ENCODE results near the gene CARD11.

Gene CARD11

DNA sequence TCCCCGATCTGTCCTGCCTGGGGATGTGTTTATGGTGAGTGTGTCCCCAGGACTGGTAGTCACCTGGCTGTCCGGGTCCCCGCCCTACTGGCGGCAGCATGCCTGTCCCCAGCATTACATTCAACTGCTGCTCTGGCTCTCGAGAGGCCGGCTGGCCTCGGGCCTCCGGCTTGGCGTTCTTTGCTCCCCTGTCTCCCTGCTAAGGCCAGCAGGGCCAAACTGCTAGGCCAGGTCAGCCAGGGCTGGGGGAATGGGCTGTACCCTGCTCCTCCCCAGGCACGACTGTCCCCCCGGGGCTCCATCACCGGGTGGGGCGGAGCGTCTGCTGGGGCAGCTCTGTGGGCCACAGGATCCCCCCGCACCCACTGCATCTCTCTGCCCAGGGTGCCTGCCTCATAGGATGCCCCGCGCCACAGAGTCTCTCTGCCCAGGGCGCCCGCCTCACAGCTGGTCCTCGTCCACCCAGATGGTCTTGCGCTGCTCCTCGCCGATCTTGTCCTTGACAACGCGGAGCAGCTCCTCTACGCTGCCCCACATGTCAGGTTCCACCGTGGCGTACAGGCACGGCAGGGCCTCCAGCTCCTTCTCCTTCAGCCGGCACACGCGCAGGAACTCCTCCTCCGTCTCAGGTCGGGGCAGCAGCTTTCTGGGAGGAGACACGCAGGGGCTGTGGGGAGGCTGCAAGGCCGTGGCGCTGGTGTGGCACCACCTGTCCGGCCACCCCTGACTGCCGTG is 137.3 kb downstream of the CARD11 start:
- no peak for DNase-seq (ENCODE audit: low read depth in 2 of 2)

- no peak for DNase-seq (ENCODE audit: low read depth in 2 of 2)
Measured at GRCh38 chr7:2905500-2905899, 138.2 kb downstream of the CARD11 start.

DNA sequence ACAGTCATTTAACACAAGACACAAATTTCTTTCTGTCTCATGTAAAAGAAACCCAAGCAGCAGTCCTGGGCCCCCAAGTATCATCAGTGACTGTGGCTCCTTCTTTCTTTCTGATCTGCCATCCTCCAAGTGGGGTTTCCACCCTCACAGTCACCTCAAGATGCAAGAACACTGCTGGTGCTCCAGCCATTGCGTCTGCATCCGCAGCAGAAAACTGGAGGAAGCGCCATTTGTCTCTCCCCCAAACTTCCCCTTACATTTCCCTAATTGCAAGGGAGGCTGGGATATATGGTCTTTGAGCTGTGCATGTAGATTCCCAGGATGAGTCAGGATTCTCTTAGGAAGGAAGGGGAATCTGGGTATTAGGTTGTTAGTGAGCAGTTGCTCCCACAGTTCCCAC is 138.6 kb downstream of the CARD11 start:
- DNase-seq (ENCODE audit: low read depth in 2 of 2), result no peak

- DNase-seq (ENCODE audit: low read depth in 2 of 2), result no peak
Measured at GRCh38 chr7:2904202-2904601, 139.5 kb downstream of the CARD11 start.

GRCh38 chr7:2903682-2904162 is 139.9 kb downstream of the CARD11 start:
- DNase-seq (ENCODE audit: low read depth in 2 of 2), result no peak

GRCh38 chr7:2897023-2897422 is 146.6 kb downstream of the CARD11 start:
- no peak for DNase-seq (ENCODE audit: low read depth in 2 of 2)

DNA sequence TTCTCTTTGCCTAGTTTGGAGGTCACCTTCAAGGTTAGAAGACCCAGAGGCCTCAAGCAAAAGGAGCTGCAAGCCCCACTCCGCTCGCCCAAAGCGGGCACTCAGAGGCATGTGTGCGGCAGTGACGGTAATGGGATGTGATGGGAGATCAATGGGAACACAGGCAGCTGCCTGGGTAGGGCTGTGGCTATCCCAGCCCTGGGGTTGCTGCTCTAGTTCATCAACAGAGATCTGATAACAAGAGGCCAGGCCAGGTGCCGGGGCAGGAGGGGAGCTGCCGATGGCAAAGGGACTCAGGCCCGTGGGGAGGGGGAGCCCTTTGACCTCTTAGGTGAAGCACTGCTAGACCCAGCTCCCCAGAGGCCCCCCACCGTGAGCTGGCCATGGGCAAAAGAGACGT is 147.5 kb downstream of the CARD11 start:
- no peak for DNase-seq (ENCODE audit: low read depth in 2 of 2)

DNA sequence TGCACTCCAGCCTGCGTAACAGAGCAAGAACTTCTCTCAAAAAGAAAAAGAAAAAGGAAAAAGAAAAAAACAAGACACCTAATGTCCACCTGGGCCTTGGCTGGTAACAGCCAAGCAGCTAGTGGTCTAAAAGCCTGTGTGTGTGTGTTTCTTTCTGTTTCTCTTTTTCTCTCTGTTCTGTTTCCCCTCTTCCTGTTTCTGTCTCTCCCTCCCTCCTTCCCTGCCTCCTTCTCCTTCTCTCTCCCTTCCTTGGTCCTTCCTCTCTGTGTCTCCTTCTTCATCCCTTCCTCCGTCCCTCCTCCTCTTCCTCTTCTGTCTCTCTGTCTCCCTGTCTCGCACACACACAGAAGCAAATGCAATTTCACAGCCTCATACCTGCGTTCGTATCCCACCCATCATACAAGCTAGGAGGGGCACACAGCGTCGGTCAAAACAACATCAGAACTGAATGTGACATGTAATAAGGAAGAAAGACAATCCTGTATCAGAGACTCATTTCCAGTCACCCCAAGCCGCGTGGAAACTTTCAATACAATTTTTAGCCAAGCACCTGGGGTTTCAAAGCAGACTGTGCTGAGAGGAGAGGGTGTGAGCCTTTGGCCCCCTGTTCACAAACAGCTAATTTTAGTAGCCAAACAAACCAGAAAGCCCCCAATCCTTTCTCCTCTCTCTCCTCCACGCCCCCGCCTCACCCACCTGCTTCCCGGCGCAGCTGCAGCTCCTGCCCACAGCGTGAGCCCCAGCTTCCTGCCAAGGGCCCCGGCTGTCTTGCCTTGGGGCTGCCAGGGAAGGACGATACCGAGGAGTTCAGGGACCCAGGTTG is 149.3 kb downstream of the CARD11 start:
- DNase-seq (ENCODE audit: low read depth in 2 of 2), result peak in 1 of 2 donors; percentile 24

DNA sequence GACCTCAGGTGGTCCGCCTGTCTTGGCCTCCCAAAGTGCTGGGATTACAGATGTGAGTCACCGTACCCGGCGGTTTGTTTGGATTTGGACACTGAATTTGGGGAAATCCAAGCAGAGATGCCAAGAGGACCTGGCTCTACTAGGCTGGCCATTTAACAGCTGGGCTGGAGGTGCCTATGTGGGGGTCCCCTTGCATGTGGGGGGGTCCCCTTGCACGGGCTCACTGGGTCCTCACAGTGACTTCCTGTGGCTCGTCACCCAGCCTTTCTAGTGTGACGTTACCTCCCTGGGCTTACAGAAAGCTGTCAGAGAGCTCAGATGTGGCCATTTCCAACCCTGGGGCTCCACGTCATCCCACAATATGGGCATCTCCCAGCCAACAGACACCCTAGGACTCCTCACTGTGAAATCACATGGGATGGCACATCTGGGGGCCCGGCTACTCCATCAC is 150.2 kb downstream of the CARD11 start:
- no peak for DNase-seq (ENCODE audit: low read depth in 2 of 2)

GRCh38 chr7:2892549-2892948 is 151.1 kb downstream of the CARD11 start:
- no peak for DNase-seq (ENCODE audit: low read depth in 2 of 2)

GRCh38 chr7:2887816-2888215 is 155.9 kb downstream of the CARD11 start:
- no peak for DNase-seq (ENCODE audit: low read depth in 2 of 2)

GRCh38 chr7:2886900-2887299 is 156.8 kb downstream of the CARD11 start:
- DNase-seq (ENCODE audit: low read depth in 2 of 2), result no peak

DNA sequence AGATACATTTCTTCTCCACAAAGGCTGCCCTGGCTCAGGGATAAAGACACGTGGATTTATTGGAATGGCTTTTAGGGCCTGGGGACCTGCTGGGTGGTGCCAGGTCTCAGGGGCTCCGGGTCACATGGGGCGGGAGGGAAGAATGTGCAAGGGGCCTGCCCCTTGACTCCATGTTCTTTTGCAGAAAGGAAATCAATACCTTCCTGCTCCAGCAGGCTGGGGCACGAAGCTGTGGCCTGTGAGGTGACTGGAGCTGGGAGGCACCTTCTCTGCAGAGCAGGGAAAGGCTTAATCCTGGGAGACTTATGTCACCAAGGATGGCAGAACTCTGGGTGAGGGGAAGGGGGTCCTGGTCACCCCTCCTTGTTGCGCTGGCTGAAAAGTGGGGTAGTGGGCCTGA is 157.3 kb downstream of the CARD11 start:
- DNase-seq (ENCODE audit: low read depth in 2 of 2), result no peak

DNA sequence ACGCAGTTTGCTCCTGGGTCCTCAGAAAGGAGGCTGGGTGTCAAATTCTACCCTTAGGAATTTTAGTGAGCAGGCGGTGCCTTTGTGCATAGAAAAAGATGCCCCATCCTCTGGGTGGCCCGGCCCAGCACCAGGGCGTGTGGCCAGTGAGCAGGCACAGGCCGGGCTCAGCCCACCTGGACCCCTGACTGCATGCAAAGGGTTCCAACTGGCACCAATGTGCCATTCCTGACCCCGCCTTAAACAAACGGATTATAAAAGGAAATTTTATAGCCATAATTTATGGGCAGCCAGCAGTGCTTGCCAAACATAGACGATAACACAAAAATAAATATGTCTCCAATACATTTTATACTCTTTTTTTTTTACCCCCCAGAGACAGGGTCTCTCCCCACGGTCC is 159.5 kb downstream of the CARD11 start:
- no peak for DNase-seq (ENCODE audit: low read depth in 2 of 2)

- DNase-seq (ENCODE audit: low read depth in 2 of 2), result no peak
Measured at GRCh38 chr7:2883101-2883500, 160.6 kb downstream of the CARD11 start.

DNA sequence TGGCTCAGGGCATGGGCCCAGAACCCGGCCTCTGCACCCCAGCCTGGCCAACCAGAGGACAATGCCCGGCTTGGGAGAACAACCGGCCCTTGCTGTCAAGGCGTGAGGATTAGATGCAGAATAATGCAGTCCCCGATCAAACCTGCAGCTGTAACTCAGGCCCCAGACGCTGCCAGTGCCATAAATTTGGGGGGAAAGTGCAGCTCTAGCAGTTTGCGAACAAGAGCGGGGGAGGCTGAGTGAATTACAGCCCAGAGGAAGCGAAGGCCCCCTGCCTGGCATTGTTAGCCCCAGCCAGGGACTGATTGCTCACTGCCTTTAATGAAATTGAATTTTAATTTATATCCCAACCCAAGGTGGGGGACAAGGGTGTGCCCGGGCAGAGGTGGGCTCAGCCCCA is 161.6 kb downstream of the CARD11 start:
- no peak for DNase-seq (ENCODE audit: low read depth in 2 of 2)

- DNase-seq (ENCODE audit: low read depth in 2 of 2), result no peak
Measured at GRCh38 chr7:2880874-2881533, 162.7 kb downstream of the CARD11 start.

- DNase-seq (ENCODE audit: low read depth in 2 of 2), result no peak
Measured at GRCh38 chr7:2880051-2880450, 163.6 kb downstream of the CARD11 start.

DNA sequence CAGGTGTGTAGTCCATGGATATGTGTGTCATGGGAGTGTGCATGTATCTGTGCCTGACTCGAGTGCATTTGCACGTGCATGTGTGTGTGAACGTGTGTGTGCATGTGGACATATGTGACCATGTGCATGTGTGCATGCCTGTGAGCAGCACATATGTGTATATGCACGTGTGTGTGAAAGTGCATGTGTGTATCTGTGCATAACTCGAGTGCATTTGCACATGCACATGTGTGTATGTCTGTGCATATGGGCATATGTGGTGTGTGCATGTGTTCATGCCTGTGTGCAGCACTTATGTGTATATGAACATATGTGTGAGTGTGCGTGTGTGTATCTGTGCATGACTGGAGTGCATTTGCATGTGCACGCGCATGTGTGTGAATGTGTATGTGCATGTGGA is 164.3 kb downstream of the CARD11 start:
- no peak for DNase-seq (ENCODE audit: low read depth in 2 of 2)

DNA sequence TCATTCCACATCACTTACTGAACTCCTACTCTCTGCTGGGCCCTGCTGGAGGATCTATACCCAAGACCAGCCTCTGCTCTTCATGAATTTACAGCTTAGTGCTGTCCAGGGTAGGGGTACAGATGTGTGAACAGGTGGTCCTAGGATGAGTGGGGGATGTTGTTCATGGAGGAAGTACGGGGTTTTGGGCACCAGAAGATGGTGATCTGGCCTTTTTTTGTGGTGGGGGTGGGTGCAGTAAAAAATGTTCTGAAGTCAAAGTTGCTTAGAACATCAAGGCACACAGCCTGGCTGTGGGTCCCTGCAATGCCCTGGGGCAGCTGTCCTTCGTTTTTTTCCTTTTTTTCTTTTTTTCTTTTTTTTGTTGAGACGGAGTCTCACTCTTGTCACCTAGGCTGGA is 165.4 kb downstream of the CARD11 start:
- no peak for DNase-seq (ENCODE audit: low read depth in 2 of 2)

- no peak for DNase-seq (ENCODE audit: low read depth in 2 of 2)
Measured at GRCh38 chr7:2876031-2876731, 167.5 kb downstream of the CARD11 start.
